Chondrocyte (in vitro differentiated cells): ENCODE data around the gene RAP1A. TPM values are rescaled to one million over a fixed set of nuclear protein-coding genes. Genes with fewer than 3 reads are reported as not detected.
"Not testable (repeated sequence)": the region's sequence is repeated elsewhere in the genome, so short reads cannot be mapped to it uniquely, and the experiment has no call there.

ENCODE experiments used
- DNase-seq: peaks from one replicate; pipeline ENCODE4 v3.0.0; 2021; ENCODE audit warnings: mixed read lengths, low spot score
- H3K27ac Mint-ChIP-seq: one replicate; pipeline ENCODE4 v1.8.0; 2021; ENCODE audit warnings: mild to moderate bottlenecking, moderate library complexity, mixed read lengths; ENCODE audit not compliant: unreplicated experiment
- H3K27me3 Mint-ChIP-seq: 2 replicates; pipeline ENCODE4 v1.8.0; 2021; ENCODE audit warnings: low read depth, mixed read lengths
- H3K36me3 Mint-ChIP-seq: 2 replicates; pipeline ENCODE4 v1.8.0; 2021; ENCODE audit warnings: low read depth, mixed read lengths
- H3K4me1 Mint-ChIP-seq: 2 replicates; pipeline ENCODE4 v1.8.0; 2021; ENCODE audit warnings: low read depth, mild to moderate bottlenecking, mixed read lengths
- H3K4me3 Mint-ChIP-seq: one replicate; pipeline ENCODE4 v1.8.0; 2021; ENCODE audit warnings: mild to moderate bottlenecking, moderate library complexity, mixed read lengths; ENCODE audit not compliant: unreplicated experiment
- H3K9me3 Mint-ChIP-seq: 2 replicates; pipeline ENCODE4 v1.8.0; 2021; ENCODE audit warnings: low read depth, mixed read lengths
- CTCF ChIP-seq: fragments of 200-600 bp; sonication (generic); IDR thresholded peaks from 2 replicates; pipeline ENCODE4 v1.5.0; 2021; ENCODE audit warnings: antibody characterized with exemption, mild to moderate bottlenecking, moderate library complexity
- total RNA-seq: library from RNA; stranded (reverse); gene quantifications from 3 replicates; pipeline ENCODE4 v1.2.1, GENCODE V29; 2021

RAP1A gene
- total RNA-seq, 1 donor from 2014 or later = 60.5 TPM

- Mint-ChIP-seq H3K9me3 (no peaks in the 10 kb centered on the region), H3K4me3 (no peak overlapping the region), H3K27me3 (no peaks in the 10 kb centered on the region), H3K27ac (no peak overlapping the region), H3K4me1 (peaks cover 14% of the 10 kb centered on the region), H3K36me3 (no peaks in the 10 kb centered on the region)
- TF ChIP-seq CTCF = no peak
- no peak for DNase-seq
Observed at GRCh38 chr1:111603979-111604378, 15.6 kb upstream of the RAP1A start.

GRCh38 chr1:111604931-111605330 is 14.7 kb upstream of the RAP1A start:
- no peak for DNase-seq
- TF ChIP-seq CTCF = no peak
- Mint-ChIP-seq H3K27ac (no peak overlapping the region), H3K4me3 (no peak overlapping the region), H3K4me1 (peaks cover 14% of the 10 kb centered on the region), H3K36me3 (no peaks in the 10 kb centered on the region), H3K9me3 (no peaks in the 10 kb centered on the region), H3K27me3 (no peaks in the 10 kb centered on the region)

- no peaks in the 10 kb centered on the region for H3K36me3 Mint-ChIP-seq
- no peak for DNase-seq
- H3K27ac Mint-ChIP-seq = no peak overlapping the region
- TF ChIP-seq CTCF = no peak
- H3K4me3 Mint-ChIP-seq = no peak overlapping the region
- H3K27me3 Mint-ChIP-seq = no peaks in the 10 kb centered on the region
- H3K4me1 Mint-ChIP-seq = peaks cover 14% of the 10 kb centered on the region
- H3K9me3 Mint-ChIP-seq = no peaks in the 10 kb centered on the region
Observed at GRCh38 chr1:111605576-111605975, 14.0 kb upstream of the RAP1A start.

GRCh38 chr1:111606457-111607215 is 13.0 kb upstream of the RAP1A start:
- H3K27me3 Mint-ChIP-seq, DNase-seq, H3K27ac Mint-ChIP-seq, H3K4me3 Mint-ChIP-seq, H3K9me3 Mint-ChIP-seq, H3K36me3 Mint-ChIP-seq: not testable (repeated sequence)
- peaks cover 14% of the 10 kb centered on the region for H3K4me1 Mint-ChIP-seq

- H3K4me3 Mint-ChIP-seq, H3K27ac Mint-ChIP-seq, H3K27me3 Mint-ChIP-seq, DNase-seq, H3K9me3 Mint-ChIP-seq, H3K36me3 Mint-ChIP-seq: not testable (repeated sequence)
- peaks cover 14% of the 10 kb centered on the region for H3K4me1 Mint-ChIP-seq
Observed at GRCh38 chr1:111608528-111608927, 11.1 kb upstream of the RAP1A start.

- no peak for TF ChIP-seq CTCF
- Mint-ChIP-seq H3K4me1 (no peaks in the 10 kb centered on the region), H3K4me3 (no peak overlapping the region), H3K27me3 (no peaks in the 10 kb centered on the region), H3K27ac (no peak overlapping the region), H3K9me3 (no peaks in the 10 kb centered on the region), H3K36me3 (no peaks in the 10 kb centered on the region)
- DNase-seq = no peak
Observed at GRCh38 chr1:111611986-111612385, 7.6 kb upstream of the RAP1A start.
